SK-N-SH treated with all-trans-retinoic acid at 6 μM for 48 hours (cell line): ENCODE measurements around the gene TBC1D13.

ENCODE experiments used
- ATAC-seq: fragments of 200-7000 bp; cut with Tn5 transposase; 3 replicates; pipeline ENCODE4 v1.9.1; 2020; ENCODE audit warnings: mild to moderate bottlenecking, moderate library complexity
- ARNTL ChIP-seq: fragments of 450-650 bp; formaldehyde crosslinking; IDR thresholded peaks from 2 replicates; pipeline ENCODE4 v1.5.0; 2020; ENCODE audit warnings: low read depth, mild to moderate bottlenecking, moderate library complexity, borderline replicate concordance
- BACH2 ChIP-seq: fragments of 250-450 bp; sonication (Bioruptor Pico); IDR thresholded peaks from 2 replicates; pipeline ENCODE4 v1.9.0; 2021; ENCODE audit warnings: mild to moderate bottlenecking, borderline replicate concordance
- CSDC2 ChIP-seq: fragments of 250-450 bp; sonication (Bioruptor Pico); IDR thresholded peaks from 2 replicates; pipeline ENCODE4 v1.5.0; 2020; ENCODE audit warnings: mild to moderate bottlenecking, moderate library complexity
- GLIS3 ChIP-seq: fragments of 250-450 bp; sonication (Bioruptor Pico); IDR thresholded peaks from 2 replicates; pipeline ENCODE4 v1.5.0; 2020; ENCODE audit warnings: mild to moderate bottlenecking, moderate library complexity
- OSR1 ChIP-seq: fragments of 250-450 bp; sonication (Bioruptor Pico); IDR thresholded peaks from 2 replicates; pipeline ENCODE4 v1.8.0; 2022; ENCODE audit warnings: moderate library complexity, mild to moderate bottlenecking, inconsistent platforms
- PPARA ChIP-seq: fragments of 250-450 bp; sonication (Bioruptor Pico); IDR thresholded peaks from 2 replicates; pipeline ENCODE4 v1.5.0; 2020; ENCODE audit warnings: mild to moderate bottlenecking, borderline replicate concordance
- RARB ChIP-seq: fragments of 250-450 bp; sonication (Bioruptor Pico); IDR thresholded peaks from 2 replicates; pipeline ENCODE4 v1.8.0; 2021; ENCODE audit warnings: mild to moderate bottlenecking, moderate library complexity
- SNAI2 ChIP-seq: fragments of 250-450 bp; sonication (Bioruptor Pico); IDR thresholded peaks from 2 replicates; pipeline ENCODE4 v1.5.0; 2020; ENCODE audit warnings: mild to moderate bottlenecking, moderate library complexity
- TCF4 ChIP-seq: fragments of 250-450 bp; sonication (Bioruptor Pico); IDR thresholded peaks from 2 replicates; pipeline ENCODE4 v1.8.0; 2021; ENCODE audit warnings: mild to moderate bottlenecking, moderate library complexity, borderline replicate concordance
- TOX ChIP-seq: fragments of 250-450 bp; sonication (Bioruptor Pico); IDR thresholded peaks from 2 replicates; pipeline ENCODE4 v1.8.0; 2021; ENCODE audit warnings: mild to moderate bottlenecking, moderate library complexity, borderline replicate concordance
- ZC3H10 ChIP-seq: fragments of 250-450 bp; sonication (Bioruptor Pico); IDR thresholded peaks from 2 replicates; pipeline ENCODE4 v1.5.1; 2021; ENCODE audit warnings: mild to moderate bottlenecking, moderate library complexity
- ZFP3 ChIP-seq: fragments of 250-450 bp; sonication (Bioruptor Pico); IDR thresholded peaks from 2 replicates; pipeline ENCODE4 v1.5.0; 2020; ENCODE audit warnings: mild to moderate bottlenecking, moderate library complexity
- ZFP30 ChIP-seq: fragments of 450-650 bp; formaldehyde crosslinking; IDR thresholded peaks from 2 replicates; pipeline ENCODE4 v1.5.0; 2022; ENCODE audit warnings: mild to moderate bottlenecking, moderate library complexity
- ZNF565 ChIP-seq: fragments of 450-650 bp; formaldehyde crosslinking; conservative IDR thresholded peaks from 2 replicates; pipeline ENCODE4 v1.5.0; 2020; ENCODE audit warnings: low read depth, mild to moderate bottlenecking, moderate library complexity
- ZNF70 ChIP-seq: fragments of 450-650 bp; formaldehyde crosslinking; IDR thresholded peaks from 2 replicates; pipeline ENCODE4 v1.5.0; 2020; ENCODE audit warnings: mild to moderate bottlenecking, moderate library complexity
- ZNF8 ChIP-seq: fragments of 450-650 bp; formaldehyde crosslinking; IDR thresholded peaks from 2 replicates; pipeline ENCODE4 v1.5.0; 2020; ENCODE audit warnings: mild to moderate bottlenecking, moderate library complexity
- TF ChIP-seq, protein P1 (sequence below): fragments of 250-450 bp; sonication (Bioruptor Pico); IDR thresholded peaks from 2 replicates; pipeline ENCODE4 v1.8.0; 2021; ENCODE audit warnings: low read depth, mild to moderate bottlenecking, moderate library complexity, borderline replicate concordance
- TF ChIP-seq, protein P2 (sequence below): fragments of 250-450 bp; sonication (Bioruptor Pico); IDR thresholded peaks from 2 replicates; pipeline ENCODE4 v1.8.0; 2020; ENCODE audit warnings: mild to moderate bottlenecking, moderate library complexity, borderline replicate concordance
- TF ChIP-seq, protein P3 (sequence below): fragments of 250-450 bp; sonication (Bioruptor Pico); IDR thresholded peaks from 2 replicates; pipeline ENCODE4 v1.5.1; 2020; ENCODE audit warnings: low read depth, mild to moderate bottlenecking, moderate library complexity
- TF ChIP-seq, protein P4 (sequence below): fragments of 250-450 bp; sonication (Bioruptor Pico); IDR thresholded peaks from 2 replicates; pipeline ENCODE4 v1.5.0; 2020; ENCODE audit warnings: mild to moderate bottlenecking, moderate library complexity
- TF ChIP-seq, protein P5 (sequence below): fragments of 250-450 bp; sonication (Bioruptor Pico); IDR thresholded peaks from 2 replicates; pipeline ENCODE4 v1.5.1; 2021; ENCODE audit warnings: mild to moderate bottlenecking, moderate library complexity

The TBC1D13 gene

DNA sequence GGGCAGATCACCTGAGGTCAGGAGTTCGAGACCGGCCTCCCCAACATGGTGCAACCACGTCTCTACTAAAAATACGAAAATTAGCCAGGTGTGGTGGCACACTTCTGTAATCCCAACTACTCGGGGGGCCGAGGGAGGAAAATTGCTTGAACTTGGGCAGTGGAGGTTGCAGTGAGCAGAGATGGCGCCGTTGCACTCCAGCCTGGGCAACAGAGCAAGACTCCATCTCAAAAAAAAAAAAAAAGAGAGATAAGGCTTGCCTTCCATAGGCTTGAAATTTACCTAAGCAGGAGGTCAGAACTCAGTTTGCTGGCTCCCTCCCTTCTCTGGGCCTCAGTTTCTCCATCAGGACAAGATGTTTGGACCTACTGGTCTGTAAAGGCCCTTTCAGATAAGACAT, 41.2 kb downstream of the TBC1D13 start:
- no peak for TF ChIP-seq TOX
- no peak for TF ChIP-seq SNAI2 (CRISPR knock-in tag)
- no peak for ATAC-seq

DNA sequence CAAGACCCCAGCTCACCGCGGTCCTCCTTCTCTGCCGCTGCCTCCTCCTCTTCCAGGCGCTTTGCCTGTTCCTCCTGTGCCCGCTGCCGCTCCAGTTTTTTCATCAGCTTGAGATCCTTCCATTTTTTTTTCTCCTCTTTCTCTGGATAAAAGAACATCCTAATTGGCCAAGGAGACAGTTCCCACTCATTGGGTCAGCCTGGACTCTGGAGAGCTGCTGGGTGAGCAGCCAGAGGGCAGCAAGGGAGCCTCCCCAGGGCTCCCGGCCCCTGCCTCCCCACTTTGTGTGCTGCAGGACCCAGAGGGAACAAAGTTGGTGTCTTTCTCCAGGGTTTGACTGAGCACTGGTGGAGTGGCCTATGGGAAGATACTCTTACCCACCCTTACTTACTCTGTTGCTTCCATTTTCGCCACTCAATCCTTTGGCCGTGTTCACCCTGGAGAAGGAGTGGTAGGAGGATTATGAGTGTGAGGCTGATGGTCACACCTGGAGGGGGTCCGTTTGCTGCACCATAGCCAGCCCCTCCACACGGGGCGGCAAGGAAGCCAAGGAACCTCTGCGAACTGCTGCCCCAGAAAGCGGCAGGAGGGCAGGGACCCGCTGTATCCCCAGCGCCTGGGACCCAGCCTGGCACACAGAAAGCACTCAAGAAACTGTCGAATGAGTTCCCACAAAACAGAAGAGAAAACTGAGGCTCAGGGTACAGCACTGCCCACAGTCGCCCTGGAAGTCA, 41.8 kb downstream of the TBC1D13 start:
- peak; percentile 6 for ATAC-seq
- TF ChIP-seq TCF4 (no peak), RARB (CRISPR knock-in tag) (no peak), OSR1 (CRISPR knock-in tag) (no peak), ZC3H10 (CRISPR knock-in tag) (no peak), ZFP30 (CRISPR knock-in tag) (no peak), ZFP3 (no peak), TOX (no peak), GLIS3 (CRISPR knock-in tag) (no peak), SNAI2 (CRISPR knock-in tag) (no peak)
- TF ChIP-seq, protein P1, sequence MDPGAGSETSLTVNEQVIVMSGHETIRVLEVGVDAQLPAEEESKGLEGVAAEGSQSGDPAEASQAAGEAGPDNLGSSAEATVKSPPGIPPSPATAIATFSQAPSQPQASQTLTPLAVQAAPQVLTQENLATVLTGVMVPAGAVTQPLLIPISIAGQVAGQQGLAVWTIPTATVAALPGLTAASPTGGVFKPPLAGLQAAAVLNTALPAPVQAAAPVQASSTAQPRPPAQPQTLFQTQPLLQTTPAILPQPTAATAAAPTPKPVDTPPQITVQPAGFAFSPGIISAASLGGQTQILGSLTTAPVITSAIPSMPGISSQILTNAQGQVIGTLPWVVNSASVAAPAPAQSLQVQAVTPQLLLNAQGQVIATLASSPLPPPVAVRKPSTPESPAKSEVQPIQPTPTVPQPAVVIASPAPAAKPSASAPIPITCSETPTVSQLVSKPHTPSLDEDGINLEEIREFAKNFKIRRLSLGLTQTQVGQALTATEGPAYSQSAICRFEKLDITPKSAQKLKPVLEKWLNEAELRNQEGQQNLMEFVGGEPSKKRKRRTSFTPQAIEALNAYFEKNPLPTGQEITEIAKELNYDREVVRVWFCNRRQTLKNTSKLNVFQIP (CRISPR knock-in tag), result no peak

DNA sequence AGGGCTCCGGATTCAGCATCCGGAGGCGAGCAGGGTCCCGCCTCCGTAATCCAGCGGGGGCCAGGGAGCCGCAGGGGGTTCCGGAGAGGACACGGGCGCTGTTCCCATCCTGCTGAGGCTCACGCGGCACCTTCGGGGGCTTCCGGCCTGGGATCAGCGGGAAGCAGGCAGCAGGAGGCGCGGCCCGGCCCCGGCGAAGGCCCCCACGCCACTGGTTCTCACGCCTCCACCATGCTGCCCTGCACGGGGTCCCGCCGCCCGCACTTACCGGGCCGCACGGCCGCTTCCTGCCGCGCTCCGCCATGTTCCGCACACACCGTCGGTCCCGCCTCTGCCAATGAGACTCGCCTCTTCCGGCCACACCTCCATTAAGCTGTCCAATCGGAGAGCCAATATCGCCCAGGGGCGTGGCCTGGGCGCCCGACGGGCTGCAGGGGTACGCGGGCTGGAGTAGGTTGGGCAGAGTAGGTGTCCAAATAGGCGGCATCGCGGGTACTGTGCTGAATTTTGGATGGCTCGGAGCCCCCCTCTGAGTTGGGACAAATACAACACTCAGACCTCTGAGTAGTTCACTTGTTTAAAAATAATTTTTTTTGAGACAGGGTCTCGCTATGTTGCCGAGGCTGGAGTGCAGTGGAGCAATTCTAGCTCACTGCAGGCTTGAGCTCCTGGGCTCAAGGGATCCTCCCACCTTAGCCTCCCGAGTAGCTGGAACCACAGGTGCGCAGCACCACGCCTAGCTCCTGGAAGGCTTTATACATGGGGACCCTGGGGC, 42.6 kb downstream of the TBC1D13 start, which contains the start of gene SPOUT1:
Gene SPOUT1 (minus strand): TSS at position 318 of the 775 bp plus-strand sequence. CDS start 14 bp downstream, at position 304.
- ATAC-seq, result peak; percentile 98
- TF ChIP-seq ZNF70 (no peak), BACH2 (CRISPR knock-in tag) (no peak), ZNF8 (CRISPR knock-in tag) (no peak), ZFP3 (no peak), TCF4 (no peak), ZNF565 (CRISPR knock-in tag) (no peak), ARNTL (CRISPR knock-in tag) (no peak), OSR1 (CRISPR knock-in tag) (no peak), PPARA (no peak), CSDC2 (CRISPR knock-in tag) (no peak), ZC3H10 (CRISPR knock-in tag) (no peak), GLIS3 (CRISPR knock-in tag) (no peak), SNAI2 (CRISPR knock-in tag) (no peak), RARB (CRISPR knock-in tag) (no peak)
- TF ChIP-seq, protein P1 (CRISPR knock-in tag), result no peak
- TF ChIP-seq, protein P2, sequence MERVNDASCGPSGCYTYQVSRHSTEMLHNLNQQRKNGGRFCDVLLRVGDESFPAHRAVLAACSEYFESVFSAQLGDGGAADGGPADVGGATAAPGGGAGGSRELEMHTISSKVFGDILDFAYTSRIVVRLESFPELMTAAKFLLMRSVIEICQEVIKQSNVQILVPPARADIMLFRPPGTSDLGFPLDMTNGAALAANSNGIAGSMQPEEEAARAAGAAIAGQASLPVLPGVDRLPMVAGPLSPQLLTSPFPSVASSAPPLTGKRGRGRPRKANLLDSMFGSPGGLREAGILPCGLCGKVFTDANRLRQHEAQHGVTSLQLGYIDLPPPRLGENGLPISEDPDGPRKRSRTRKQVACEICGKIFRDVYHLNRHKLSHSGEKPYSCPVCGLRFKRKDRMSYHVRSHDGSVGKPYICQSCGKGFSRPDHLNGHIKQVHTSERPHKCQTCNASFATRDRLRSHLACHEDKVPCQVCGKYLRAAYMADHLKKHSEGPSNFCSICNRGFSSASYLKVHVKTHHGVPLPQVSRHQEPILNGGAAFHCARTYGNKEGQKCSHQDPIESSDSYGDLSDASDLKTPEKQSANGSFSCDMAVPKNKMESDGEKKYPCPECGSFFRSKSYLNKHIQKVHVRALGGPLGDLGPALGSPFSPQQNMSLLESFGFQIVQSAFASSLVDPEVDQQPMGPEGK (CRISPR knock-in tag), result no peak
- TF ChIP-seq, protein P3, sequence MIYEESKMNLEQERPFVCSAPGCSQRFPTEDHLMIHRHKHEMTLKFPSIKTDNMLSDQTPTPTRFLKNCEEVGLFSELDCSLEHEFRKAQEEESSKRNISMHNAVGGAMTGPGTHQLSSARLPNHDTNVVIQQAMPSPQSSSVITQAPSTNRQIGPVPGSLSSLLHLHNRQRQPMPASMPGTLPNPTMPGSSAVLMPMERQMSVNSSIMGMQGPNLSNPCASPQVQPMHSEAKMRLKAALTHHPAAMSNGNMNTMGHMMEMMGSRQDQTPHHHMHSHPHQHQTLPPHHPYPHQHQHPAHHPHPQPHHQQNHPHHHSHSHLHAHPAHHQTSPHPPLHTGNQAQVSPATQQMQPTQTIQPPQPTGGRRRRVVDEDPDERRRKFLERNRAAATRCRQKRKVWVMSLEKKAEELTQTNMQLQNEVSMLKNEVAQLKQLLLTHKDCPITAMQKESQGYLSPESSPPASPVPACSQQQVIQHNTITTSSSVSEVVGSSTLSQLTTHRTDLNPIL (CRISPR knock-in tag), result no peak
- TF ChIP-seq, protein P4, sequence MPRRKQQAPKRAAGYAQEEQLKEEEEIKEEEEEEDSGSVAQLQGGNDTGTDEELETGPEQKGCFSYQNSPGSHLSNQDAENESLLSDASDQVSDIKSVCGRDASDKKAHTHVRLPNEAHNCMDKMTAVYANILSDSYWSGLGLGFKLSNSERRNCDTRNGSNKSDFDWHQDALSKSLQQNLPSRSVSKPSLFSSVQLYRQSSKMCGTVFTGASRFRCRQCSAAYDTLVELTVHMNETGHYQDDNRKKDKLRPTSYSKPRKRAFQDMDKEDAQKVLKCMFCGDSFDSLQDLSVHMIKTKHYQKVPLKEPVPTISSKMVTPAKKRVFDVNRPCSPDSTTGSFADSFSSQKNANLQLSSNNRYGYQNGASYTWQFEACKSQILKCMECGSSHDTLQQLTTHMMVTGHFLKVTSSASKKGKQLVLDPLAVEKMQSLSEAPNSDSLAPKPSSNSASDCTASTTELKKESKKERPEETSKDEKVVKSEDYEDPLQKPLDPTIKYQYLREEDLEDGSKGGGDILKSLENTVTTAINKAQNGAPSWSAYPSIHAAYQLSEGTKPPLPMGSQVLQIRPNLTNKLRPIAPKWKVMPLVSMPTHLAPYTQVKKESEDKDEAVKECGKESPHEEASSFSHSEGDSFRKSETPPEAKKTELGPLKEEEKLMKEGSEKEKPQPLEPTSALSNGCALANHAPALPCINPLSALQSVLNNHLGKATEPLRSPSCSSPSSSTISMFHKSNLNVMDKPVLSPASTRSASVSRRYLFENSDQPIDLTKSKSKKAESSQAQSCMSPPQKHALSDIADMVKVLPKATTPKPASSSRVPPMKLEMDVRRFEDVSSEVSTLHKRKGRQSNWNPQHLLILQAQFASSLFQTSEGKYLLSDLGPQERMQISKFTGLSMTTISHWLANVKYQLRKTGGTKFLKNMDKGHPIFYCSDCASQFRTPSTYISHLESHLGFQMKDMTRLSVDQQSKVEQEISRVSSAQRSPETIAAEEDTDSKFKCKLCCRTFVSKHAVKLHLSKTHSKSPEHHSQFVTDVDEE, result no peak; the same call in 1 of the 2 replicates
- TF ChIP-seq, protein P5, sequence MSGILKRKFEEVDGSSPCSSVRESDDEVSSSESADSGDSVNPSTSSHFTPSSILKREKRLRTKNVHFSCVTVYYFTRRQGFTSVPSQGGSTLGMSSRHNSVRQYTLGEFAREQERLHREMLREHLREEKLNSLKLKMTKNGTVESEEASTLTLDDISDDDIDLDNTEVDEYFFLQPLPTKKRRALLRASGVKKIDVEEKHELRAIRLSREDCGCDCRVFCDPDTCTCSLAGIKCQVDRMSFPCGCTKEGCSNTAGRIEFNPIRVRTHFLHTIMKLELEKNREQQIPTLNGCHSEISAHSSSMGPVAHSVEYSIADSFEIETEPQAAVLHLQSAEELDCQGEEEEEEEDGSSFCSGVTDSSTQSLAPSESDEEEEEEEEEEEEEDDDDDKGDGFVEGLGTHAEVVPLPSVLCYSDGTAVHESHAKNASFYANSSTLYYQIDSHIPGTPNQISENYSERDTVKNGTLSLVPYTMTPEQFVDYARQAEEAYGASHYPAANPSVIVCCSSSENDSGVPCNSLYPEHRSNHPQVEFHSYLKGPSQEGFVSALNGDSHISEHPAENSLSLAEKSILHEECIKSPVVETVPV (CRISPR knock-in tag), result no peak
